HG02981 (cell line): Measurements from ENCODE around the gene NOS2.
"Not testable (repeated sequence)": the region's sequence is repeated elsewhere in the genome, so short reads cannot be mapped to it uniquely, and the experiment has no call there.

Experiments used
- ATAC-seq: cut with Tn5 transposase; IDR thresholded peaks from one replicate; pipeline ENCODE4 v1.9.1; 2021; ENCODE audit warnings: mild to moderate bottlenecking, moderate library complexity; ENCODE audit not compliant: unreplicated experiment

The NOS2 gene

GRCh38 chr17:27793168-27793905 lies 7.0 kb downstream of the NOS2 start:
- ATAC-seq: no peak

GRCh38 chr17:27792095-27792494 lies 8.2 kb downstream of the NOS2 start:
- ATAC-seq: no peak

- ATAC-seq: no peak
Measured at GRCh38 chr17:27788919-27789318, 11.4 kb downstream of the NOS2 start.

- no peak for ATAC-seq
Measured at GRCh38 chr17:27783440-27784350, 16.6 kb downstream of the NOS2 start.

GRCh38 chr17:27782791-27783206 lies 17.5 kb downstream of the NOS2 start:
- ATAC-seq: no peak

- no peak for ATAC-seq
Measured at GRCh38 chr17:27780828-27781404, 19.4 kb downstream of the NOS2 start.

- no peak for ATAC-seq
Measured at GRCh38 chr17:27780092-27780827, 20.1 kb downstream of the NOS2 start.

GRCh38 chr17:27778183-27778582 lies 22.1 kb downstream of the NOS2 start:
- ATAC-seq: no peak

GRCh38 chr17:27776882-27777624 lies 23.3 kb downstream of the NOS2 start:
- ATAC-seq: no peak

- no peak for ATAC-seq
Measured at GRCh38 chr17:27771586-27771985, 28.7 kb downstream of the NOS2 start.

GRCh38 chr17:27770877-27771276 lies 29.5 kb downstream of the NOS2 start:
- no peak for ATAC-seq

GRCh38 chr17:27768858-27769410 lies 31.4 kb downstream of the NOS2 start:
- no peak for ATAC-seq

GRCh38 chr17:27766438-27766837 lies 33.9 kb downstream of the NOS2 start:
- no peak for ATAC-seq

- ATAC-seq: no peak
Measured at GRCh38 chr17:27765353-27765752, 35.0 kb downstream of the NOS2 start.

- no peak for ATAC-seq
Measured at GRCh38 chr17:27764589-27764988, 35.7 kb downstream of the NOS2 start.

GRCh38 chr17:27762527-27763305 lies 37.6 kb downstream of the NOS2 start:
- no peak for ATAC-seq

GRCh38 chr17:27760931-27761330 lies 39.4 kb downstream of the NOS2 start:
- not testable (repeated sequence) for ATAC-seq

GRCh38 chr17:27760069-27760885 lies 40.1 kb downstream of the NOS2 start:
- no peak for ATAC-seq
